GM19043 (cell line): ENCODE data around the gene TNNT2.

ENCODE experiments used
- ATAC-seq: cut with Tn5 transposase; IDR thresholded peaks from one replicate; pipeline ENCODE4 v1.9.1; 2021; ENCODE audit warnings: low read depth; ENCODE audit not compliant: unreplicated experiment

TNNT2 gene

GRCh38 chr1:201358596-201358995 is 18.9 kb downstream of the TNNT2 start:
- ATAC-seq, result no peak

GRCh38 chr1:201357636-201358348 is 19.7 kb downstream of the TNNT2 start:
- no peak for ATAC-seq

GRCh38 chr1:201357211-201357610 is 20.3 kb downstream of the TNNT2 start:
- no peak for ATAC-seq

- no peak for ATAC-seq
These were observed 20.8 kb downstream of the TNNT2 start for GRCh38 chr1:201356701-201357100.

- no peak for ATAC-seq
These were observed 21.2 kb downstream of the TNNT2 start for GRCh38 chr1:201356236-201356635.

GRCh38 chr1:201355471-201355870 is 22.0 kb downstream of the TNNT2 start:
- ATAC-seq, result no peak

- ATAC-seq, result no peak
These were observed 22.6 kb downstream of the TNNT2 start for GRCh38 chr1:201354901-201355295.

GRCh38 chr1:201354151-201354900 is 23.2 kb downstream of the TNNT2 start:
- ATAC-seq, result no peak

- no peak for ATAC-seq
These were observed 24.1 kb downstream of the TNNT2 start for GRCh38 chr1:201353186-201353940.

GRCh38 chr1:201351617-201352016 is 25.9 kb downstream of the TNNT2 start:
- no peak for ATAC-seq

- ATAC-seq, result no peak
These were observed 26.6 kb downstream of the TNNT2 start for GRCh38 chr1:201350884-201351283.

- no peak for ATAC-seq
These were observed 27.1 kb downstream of the TNNT2 start for GRCh38 chr1:201350361-201350725.

GRCh38 chr1:201349092-201349491 is 28.4 kb downstream of the TNNT2 start:
- no peak for ATAC-seq

GRCh38 chr1:201348211-201348566 is 29.3 kb downstream of the TNNT2 start:
- no peak for ATAC-seq

- ATAC-seq, result no peak
These were observed 29.8 kb downstream of the TNNT2 start for GRCh38 chr1:201347498-201348210.

GRCh38 chr1:201346987-201347386 is 30.5 kb downstream of the TNNT2 start:
- no peak for ATAC-seq

GRCh38 chr1:201346337-201346939 is 31.0 kb downstream of the TNNT2 start:
- ATAC-seq, result no peak

- ATAC-seq, result no peak
These were observed 32.5 kb downstream of the TNNT2 start for GRCh38 chr1:201345081-201345355.

- no peak for ATAC-seq
These were observed 33.0 kb downstream of the TNNT2 start for GRCh38 chr1:201344206-201345080.

GRCh38 chr1:201341377-201341776 is 36.1 kb downstream of the TNNT2 start:
- no peak for ATAC-seq
